Measurements from ENCODE around the gene PAX4. TPM values are rescaled to one million over a fixed set of nuclear protein-coding genes. Genes with fewer than 3 reads are reported as not detected.

PAX4 gene
- total RNA-seq, 3 donors from 2014 or later, result 0.96 to 1.8 TPM; not detected in 1

- DNase-seq, result no peak
- intact Hi-C loops (cut with DNase I, micrococcal nuclease), result no loop called here
- Histone ChIP-seq H3K4me3 (no peak overlapping the region), H3K9me3 (no peaks in the 10 kb centered on the region), H3K4me1 (ENCODE audit: low read depth) (no peaks in the 10 kb centered on the region), H3K36me3 (ENCODE audit: low read depth) (no peaks in the 10 kb centered on the region)
- TF ChIP-seq CTCF (IDR thresholded peaks at IDR 0.05), result no peak
- no peak for ATAC-seq
Observed at GRCh38 chr7:127612263-127612662, 5.7 kb downstream of the PAX4 start.

DNA sequence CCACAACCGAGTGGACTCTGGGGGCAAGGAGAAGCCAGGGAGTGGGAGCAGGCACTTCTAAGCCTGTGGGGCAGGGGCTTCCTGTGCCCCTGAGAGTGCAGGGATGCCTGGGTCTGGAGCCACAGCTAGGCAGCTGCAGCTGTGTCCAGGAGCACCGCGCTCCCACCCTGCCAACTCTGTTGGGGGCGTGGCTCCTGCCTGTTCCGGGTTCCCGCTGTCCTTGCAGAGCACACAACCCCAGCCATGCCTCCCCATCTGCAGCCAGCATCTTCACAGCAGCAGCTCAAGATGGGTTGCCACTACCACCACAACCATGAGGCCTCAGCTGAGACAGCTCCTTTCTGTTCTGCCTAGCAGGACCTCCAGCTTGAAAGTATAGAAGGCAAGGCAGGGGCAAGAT, 8.6 kb downstream of the PAX4 start:
- ATAC-seq, result no peak
- Histone ChIP-seq H3K36me3 (ENCODE audit: low read depth) (no peaks in the 10 kb centered on the region), H3K4me1 (ENCODE audit: low read depth) (no peaks in the 10 kb centered on the region), H3K4me3 (no peak overlapping the region), H3K9me3 (no peaks in the 10 kb centered on the region)
- no peak for DNase-seq
- intact Hi-C loops (cut with DNase I, micrococcal nuclease), result no loop called here
- TF ChIP-seq CTCF (IDR thresholded peaks at IDR 0.05), result no peak

DNA sequence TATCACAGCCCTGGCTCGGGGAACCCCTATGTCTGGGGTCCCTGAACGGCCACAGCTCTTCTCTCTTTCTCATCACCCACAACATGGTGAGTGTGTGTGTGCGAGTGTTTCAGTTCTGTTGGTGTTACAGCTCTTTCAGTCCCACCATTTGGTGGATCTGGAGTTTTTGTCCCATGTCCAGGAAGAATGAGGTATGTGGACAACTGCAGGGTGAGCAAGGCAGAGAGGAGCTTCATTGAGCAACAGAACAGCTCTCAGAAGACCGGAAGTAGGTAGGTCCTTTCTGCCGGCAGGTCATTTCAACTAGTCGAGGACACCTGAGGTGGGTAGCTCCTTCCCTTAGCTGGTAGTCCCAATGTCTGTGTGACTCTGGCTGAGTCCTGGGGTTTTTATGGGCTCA, 9.5 kb downstream of the PAX4 start:
- DNase-seq (no peak), ATAC-seq (no peak)
- intact Hi-C loops (cut with DNase I, micrococcal nuclease), result no loop called here
- H3K4me1 ChIP-seq (ENCODE audit: low read depth), result no peaks in the 10 kb centered on the region
- no peaks in the 10 kb centered on the region for H3K9me3 ChIP-seq
- TF ChIP-seq CTCF (IDR thresholded peaks at IDR 0.05), result no peak
- H3K4me3 ChIP-seq, result no peak overlapping the region
- H3K36me3 ChIP-seq (ENCODE audit: low read depth), result no peaks in the 10 kb centered on the region

- Histone ChIP-seq H3K4me3 (no peak overlapping the region), H3K36me3 (ENCODE audit: low read depth) (no peaks in the 10 kb centered on the region), H3K4me1 (ENCODE audit: low read depth) (no peaks in the 10 kb centered on the region), H3K9me3 (no peaks in the 10 kb centered on the region)
- ATAC-seq (no peak), DNase-seq (no peak)
- TF ChIP-seq CTCF (IDR thresholded peaks at IDR 0.05), result no peak
- intact Hi-C loops (cut with DNase I, micrococcal nuclease), result no loop called here
Observed at GRCh38 chr7:127600885-127601284, 17.1 kb downstream of the PAX4 start.

GRCh38 chr7:127598318-127598717, 19.6 kb downstream of the PAX4 start:
- no peak for TF ChIP-seq CTCF (IDR thresholded peaks at IDR 0.05)
- DNase-seq (no peak), ATAC-seq (peak; percentile 35)
- no peaks in the 10 kb centered on the region for H3K36me3 ChIP-seq (ENCODE audit: low read depth)
- H3K4me1 ChIP-seq (ENCODE audit: low read depth), result no peaks in the 10 kb centered on the region
- no peaks in the 10 kb centered on the region for H3K9me3 ChIP-seq
- intact Hi-C loops (cut with DNase I, micrococcal nuclease), result no loop called here
- H3K4me3 ChIP-seq, result no peak overlapping the region

- no peak for DNase-seq
- no peak overlapping the region for H3K4me3 ChIP-seq
- TF ChIP-seq CTCF (IDR thresholded peaks at IDR 0.05), result no peak
- H3K36me3 ChIP-seq (ENCODE audit: low read depth), result no peaks in the 10 kb centered on the region
- no peak for ATAC-seq
- intact Hi-C loops (cut with DNase I, micrococcal nuclease), result no loop called here
- H3K4me1 ChIP-seq (ENCODE audit: low read depth), result no peaks in the 10 kb centered on the region
- no peaks in the 10 kb centered on the region for H3K9me3 ChIP-seq
Observed at GRCh38 chr7:127595737-127596136, 22.2 kb downstream of the PAX4 start.
